A673 (cell line): Measurements from ENCODE around the gene MEF2A. TPM values are rescaled to one million over a fixed set of nuclear protein-coding genes. Genes with fewer than 3 reads are reported as not detected.

Source experiments
- BruUV-seq: library from RNA; stranded (reverse); fragments of 400-500 nt; replicated peaks from 2 replicates; lab custom pipeline; 2021; lab: Mats Ljungman, UMichigan
- CTCF ChIA-PET: fragments of 300-600 bp; sonication (Branson Sonifier 250); formaldehyde crosslinking; loops from one replicate; lab custom pipeline; 2022; ENCODE audit warnings: antibody characterized with exemption; lab: Charles Lee
- POLR2A ChIA-PET: fragments of 300-600 bp; sonication (Branson Sonifier 250); formaldehyde crosslinking; loops from one replicate; lab custom pipeline; 2022; ENCODE audit warnings: antibody characterized with exemption; ENCODE audit not compliant: low non-redundant PET; lab: Charles Lee
- DNase-seq: peaks from one replicate; pipeline ENCODE4 v3.0.0-alpha.2; 2015; ENCODE audit warnings: low spot score
- H3K27ac ChIP-seq: fragments of 200-600 bp; sonication (generic); 2 replicates; pipeline ENCODE4 v1.5.1; 2016; ENCODE audit warnings: mixed run types, low read depth, mild to moderate bottlenecking, mixed read lengths, antibody characterized with exemption, low read length; ENCODE audit not compliant: poor library complexity, severe bottlenecking
- H3K27me3 ChIP-seq: fragments of 200-600 bp; sonication (generic); replicated peaks from 2 replicates; pipeline ENCODE4 v1.6.1; 2017; ENCODE audit warnings: mixed run types, low read depth, mild to moderate bottlenecking, mixed read lengths, antibody characterized with exemption, low read length; ENCODE audit not compliant: insufficient read depth, poor library complexity
- H3K36me3 ChIP-seq: fragments of 200-600 bp; sonication (generic); 2 replicates; pipeline ENCODE4 v1.6.1; 2016; ENCODE audit warnings: mixed run types, mild to moderate bottlenecking, mixed read lengths, antibody characterized with exemption, low read length; ENCODE audit not compliant: insufficient read depth, poor library complexity, severe bottlenecking
- H3K4me1 ChIP-seq: fragments of 200-600 bp; sonication (generic); 2 replicates; pipeline ENCODE4 v1.6.1; 2017; ENCODE audit warnings: mixed run types, mild to moderate bottlenecking, mixed read lengths, antibody characterized with exemption, low read length; ENCODE audit not compliant: insufficient read depth, poor library complexity, severe bottlenecking
- H3K4me3 ChIP-seq: fragments of 200-600 bp; sonication (generic); 2 replicates; pipeline ENCODE4 v1.5.1; 2016; ENCODE audit warnings: low read depth, mixed run types, mild to moderate bottlenecking, mixed read lengths, low read length; ENCODE audit not compliant: poor library complexity, severe bottlenecking
- H3K9me3 ChIP-seq: fragments of 200-600 bp; sonication (generic); 2 replicates; pipeline ENCODE4 v1.6.1; 2016; ENCODE audit warnings: mixed run types, low read depth, mild to moderate bottlenecking, mixed read lengths, antibody characterized with exemption, low read length; ENCODE audit not compliant: poor library complexity, severe bottlenecking
- EZH2 ChIP-seq: fragments of 200-600 bp; sonication (generic); IDR thresholded peaks from 2 replicates; pipeline ENCODE4 v1.6.1; 2017; ENCODE audit warnings: borderline replicate concordance, low read depth, mild to moderate bottlenecking, mixed read lengths, antibody characterized with exemption, low read length; ENCODE audit not compliant: poor library complexity, severe bottlenecking
- intact Hi-C: fragments of 100-400 bp; cut with micrococcal nuclease; formaldehyde crosslinking; loops from one replicate; pipeline ENCODE4 v1.10.0; 2022; ENCODE audit not compliant: unreplicated experiment
- total RNA-seq: library from RNA; stranded (reverse); gene quantifications from 2 replicates; pipeline ENCODE4 v1.2.3, GENCODE V29; 2021
- TF ChIP-seq, protein P1 (sequence below): fragments of 300-800, 200-600 bp; sonication (generic); conservative IDR thresholded peaks from 2 replicates; pipeline ENCODE4 v1.5.1; 2017; ENCODE audit warnings: low read depth, mild to moderate bottlenecking, antibody characterized with exemption, low read length, moderate library complexity, mixed read lengths

Gene MEF2A
- total RNA-seq, 1 experiment from 2014 or later, result 26.4 TPM

DNA sequence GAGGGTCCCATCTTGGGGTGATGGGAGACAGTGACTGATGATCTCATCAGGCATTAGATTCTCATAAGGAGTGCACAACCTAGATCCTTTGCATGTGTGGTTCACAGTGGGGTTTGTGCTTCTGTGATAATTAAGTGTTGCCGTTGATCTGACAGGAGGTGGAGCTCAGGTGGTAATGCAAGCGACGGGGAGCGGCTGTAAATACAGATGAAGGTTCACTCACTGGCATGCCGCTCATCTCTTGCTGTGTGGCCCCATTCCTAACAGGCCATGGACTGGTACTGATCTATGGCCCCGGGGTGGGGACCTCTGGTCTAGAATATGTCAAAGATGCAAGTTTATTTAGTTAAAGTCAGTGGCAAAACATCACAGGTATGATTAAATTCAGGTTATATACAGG, 8.7 kb downstream of the MEF2A start:
- intact Hi-C loops, result no loop called here
- no peaks in the 10 kb centered on the region for H3K9me3 ChIP-seq
- TF ChIP-seq, protein P1, sequence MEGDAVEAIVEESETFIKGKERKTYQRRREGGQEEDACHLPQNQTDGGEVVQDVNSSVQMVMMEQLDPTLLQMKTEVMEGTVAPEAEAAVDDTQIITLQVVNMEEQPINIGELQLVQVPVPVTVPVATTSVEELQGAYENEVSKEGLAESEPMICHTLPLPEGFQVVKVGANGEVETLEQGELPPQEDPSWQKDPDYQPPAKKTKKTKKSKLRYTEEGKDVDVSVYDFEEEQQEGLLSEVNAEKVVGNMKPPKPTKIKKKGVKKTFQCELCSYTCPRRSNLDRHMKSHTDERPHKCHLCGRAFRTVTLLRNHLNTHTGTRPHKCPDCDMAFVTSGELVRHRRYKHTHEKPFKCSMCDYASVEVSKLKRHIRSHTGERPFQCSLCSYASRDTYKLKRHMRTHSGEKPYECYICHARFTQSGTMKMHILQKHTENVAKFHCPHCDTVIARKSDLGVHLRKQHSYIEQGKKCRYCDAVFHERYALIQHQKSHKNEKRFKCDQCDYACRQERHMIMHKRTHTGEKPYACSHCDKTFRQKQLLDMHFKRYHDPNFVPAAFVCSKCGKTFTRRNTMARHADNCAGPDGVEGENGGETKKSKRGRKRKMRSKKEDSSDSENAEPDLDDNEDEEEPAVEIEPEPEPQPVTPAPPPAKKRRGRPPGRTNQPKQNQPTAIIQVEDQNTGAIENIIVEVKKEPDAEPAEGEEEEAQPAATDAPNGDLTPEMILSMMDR, result no peak
- no peak for TF ChIP-seq EZH2
- DNase-seq, result no peak
- no peak overlapping the region for H3K27ac ChIP-seq
- no TSS peak for BruUV-seq
- ChIA-PET POLR2A (no interaction called here), CTCF (no interaction called here)
- no peak overlapping the region for H3K4me3 ChIP-seq
- no peaks in the 10 kb centered on the region for H3K27me3 ChIP-seq
- H3K4me1 ChIP-seq, result peaks cover 6% of the 10 kb centered on the region
- H3K36me3 ChIP-seq, result no peaks in the 10 kb centered on the region

DNA sequence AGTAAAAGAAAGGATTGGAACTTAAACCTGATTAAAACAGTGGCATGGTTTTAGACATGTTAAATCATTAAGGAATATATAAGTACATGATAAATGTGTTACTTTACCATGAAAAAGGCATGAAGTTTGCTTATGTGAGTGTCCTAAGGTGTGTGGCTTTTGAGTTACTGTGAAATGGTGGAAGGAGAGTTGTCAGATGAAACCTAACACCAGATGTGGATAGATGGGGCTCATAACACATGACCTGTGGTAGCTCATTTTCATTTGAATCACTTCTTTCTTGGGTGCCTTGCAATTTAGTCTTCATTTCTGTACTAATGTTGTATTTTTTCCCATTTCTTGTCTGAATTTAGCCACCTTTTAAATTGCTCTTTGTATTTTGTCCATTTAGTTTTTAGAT, 13.0 kb downstream of the MEF2A start:
- Histone ChIP-seq H3K27ac (no peak overlapping the region), H3K27me3 (no peaks in the 10 kb centered on the region), H3K4me1 (peaks cover 11% of the 10 kb centered on the region), H3K4me3 (no peak overlapping the region), H3K36me3 (no peaks in the 10 kb centered on the region), H3K9me3 (no peaks in the 10 kb centered on the region)
- no TSS peak for BruUV-seq
- ChIA-PET CTCF (no interaction called here), POLR2A (no interaction called here)
- intact Hi-C loops, result no loop called here
- no peak for TF ChIP-seq EZH2
- TF ChIP-seq, protein P1, result no peak
- no peak for DNase-seq

DNA sequence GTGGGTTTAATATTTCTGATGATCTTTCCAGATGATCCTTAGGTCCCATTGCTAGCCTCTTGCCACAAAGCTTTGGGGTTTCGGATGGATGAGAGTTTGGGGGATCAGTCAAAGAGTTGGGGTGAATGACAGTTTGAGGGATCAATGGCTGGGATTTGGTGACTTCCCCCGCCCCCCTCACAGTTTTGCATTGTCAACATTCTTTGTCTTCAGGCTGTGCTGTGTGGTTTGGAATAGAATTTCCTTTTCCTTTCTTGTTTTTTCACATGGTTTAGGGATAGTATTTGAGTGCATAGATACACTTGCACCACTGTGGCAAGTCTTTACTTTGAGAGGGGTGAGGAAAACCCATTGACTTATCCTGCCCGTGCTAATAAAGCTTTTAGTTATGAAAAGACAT, 14.3 kb downstream of the MEF2A start:
- Histone ChIP-seq H3K4me1 (peaks cover 11% of the 10 kb centered on the region), H3K4me3 (no peak overlapping the region), H3K27me3 (no peaks in the 10 kb centered on the region), H3K36me3 (no peaks in the 10 kb centered on the region), H3K9me3 (peaks cover 6% of the 10 kb centered on the region), H3K27ac (no peak overlapping the region)
- TF ChIP-seq, protein P1, result no peak
- TF ChIP-seq EZH2, result no peak
- POLR2A ChIA-PET, result no interaction called here
- DNase-seq, result no peak
- CTCF ChIA-PET, result no interaction called here
- intact Hi-C loops, result no loop called here
- no TSS peak for BruUV-seq
